Putamen (tissue), 1 donor: Measurements from ENCODE around the gene KLHL29.

Experiments used
- DNase-seq: peaks from one replicate; pipeline ENCODE4 v3.0.0-alpha.2; 2016; ENCODE audit warnings: low spot score

The KLHL29 gene

DNA sequence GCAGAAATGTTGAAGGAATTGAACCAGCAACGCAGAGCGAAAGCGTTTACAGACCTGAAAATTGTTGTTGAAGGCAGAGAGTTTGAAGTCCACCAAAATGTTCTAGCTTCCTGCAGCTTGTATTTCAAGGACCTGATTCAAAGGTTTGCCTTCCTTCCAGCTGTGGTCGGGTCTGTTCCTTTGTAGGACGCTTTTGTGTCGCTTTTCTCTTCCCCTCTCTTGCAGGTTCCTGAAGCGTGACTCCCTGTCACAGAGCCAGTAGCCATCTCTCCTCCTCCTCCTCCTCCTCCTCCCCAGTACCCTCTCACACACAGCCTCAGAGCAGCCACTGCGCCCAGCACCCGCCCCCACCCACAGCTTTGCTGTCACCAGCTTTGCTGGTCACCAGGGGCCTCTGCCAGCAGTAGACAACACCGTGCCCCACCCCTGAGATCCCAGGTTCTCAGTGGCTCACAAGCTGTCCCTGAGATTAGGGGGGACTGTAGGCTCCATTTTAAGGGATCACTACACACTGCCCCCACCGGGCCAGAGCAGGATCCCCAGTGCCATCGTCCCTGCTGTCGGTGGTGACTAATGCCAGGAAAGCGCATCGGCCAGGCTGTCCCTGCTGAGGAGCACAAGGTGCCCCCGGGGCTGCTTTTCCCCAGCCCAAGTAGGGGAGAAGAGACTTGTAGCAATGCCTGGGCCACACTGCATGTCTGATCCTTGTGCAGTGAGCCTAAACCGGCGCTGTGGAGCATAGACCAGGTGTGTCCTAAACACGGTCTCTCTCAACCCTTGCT lies 299.6 kb downstream of the KLHL29 start:
- no peak for DNase-seq

DNA sequence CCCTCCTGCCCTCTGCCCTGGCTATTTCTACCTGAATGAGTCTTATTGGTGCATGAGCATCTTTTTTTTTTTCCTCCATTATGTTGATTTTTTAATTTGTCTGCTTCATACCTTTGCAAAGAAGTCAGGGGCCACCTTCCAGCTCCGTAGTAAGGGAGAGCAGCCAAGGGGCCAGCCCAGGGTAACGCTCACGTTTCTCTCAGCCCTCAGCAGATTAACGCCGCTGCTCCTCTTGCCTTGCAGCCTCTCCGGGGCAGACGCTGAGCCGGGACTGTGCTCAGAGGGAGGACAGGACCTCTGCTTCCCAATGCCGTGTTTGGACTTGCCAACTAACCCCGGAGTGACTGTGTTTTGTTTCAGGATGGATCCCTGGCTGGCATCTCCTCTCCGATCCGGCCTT lies 300.2 kb downstream of the KLHL29 start:
- no peak for DNase-seq

DNA sequence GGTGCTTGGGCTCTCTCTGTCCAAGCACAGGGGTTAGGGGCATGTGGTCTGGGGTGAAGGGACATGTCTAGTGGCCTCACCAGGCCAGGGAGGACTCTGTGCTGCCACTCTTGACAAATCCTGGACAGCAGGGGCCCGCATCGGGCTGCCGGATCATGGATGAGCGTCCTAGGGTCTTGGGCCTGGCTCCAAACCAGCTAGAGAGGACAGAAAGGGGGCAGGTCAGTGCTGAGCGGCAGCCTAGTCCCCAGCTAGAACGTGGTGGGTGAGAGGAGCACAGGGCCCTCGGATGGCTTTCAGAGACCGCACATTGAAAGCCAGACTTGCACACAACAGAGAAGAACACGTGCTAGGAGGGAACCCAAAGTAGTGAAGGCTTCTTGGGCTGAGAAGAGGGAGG lies 300.7 kb downstream of the KLHL29 start:
- no peak for DNase-seq

DNA sequence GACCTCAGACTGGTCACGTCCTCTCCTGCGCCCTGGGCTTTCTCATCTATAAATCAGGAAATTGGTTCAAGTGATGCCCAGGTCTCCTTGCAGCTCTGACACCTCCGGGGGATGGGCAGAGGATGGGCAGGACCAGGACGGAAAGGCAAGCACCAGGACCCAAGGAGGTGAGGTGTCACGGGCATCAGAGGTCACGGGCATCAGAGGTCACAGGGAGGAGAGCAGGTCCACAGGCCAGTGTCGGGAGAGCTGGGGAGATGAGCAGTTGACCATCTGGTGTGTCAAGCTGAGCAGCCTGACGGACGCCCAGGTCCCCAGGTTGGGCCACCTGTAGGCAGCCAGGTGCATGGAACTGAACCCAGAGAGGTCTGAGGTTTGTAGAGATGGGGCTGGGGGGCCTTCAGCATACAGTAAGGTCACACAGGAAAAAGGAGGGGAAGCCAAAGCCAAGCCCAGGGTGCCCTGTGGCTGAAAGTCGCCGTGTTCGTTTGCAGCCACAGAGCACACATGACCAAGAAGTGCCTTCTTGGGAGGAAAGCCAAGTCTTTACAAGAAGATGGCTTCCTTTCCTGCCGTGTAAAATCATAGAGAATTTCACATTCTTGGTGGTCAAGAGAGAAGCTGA lies 301.5 kb downstream of the KLHL29 start:
- DNase-seq, result no peak

DNA sequence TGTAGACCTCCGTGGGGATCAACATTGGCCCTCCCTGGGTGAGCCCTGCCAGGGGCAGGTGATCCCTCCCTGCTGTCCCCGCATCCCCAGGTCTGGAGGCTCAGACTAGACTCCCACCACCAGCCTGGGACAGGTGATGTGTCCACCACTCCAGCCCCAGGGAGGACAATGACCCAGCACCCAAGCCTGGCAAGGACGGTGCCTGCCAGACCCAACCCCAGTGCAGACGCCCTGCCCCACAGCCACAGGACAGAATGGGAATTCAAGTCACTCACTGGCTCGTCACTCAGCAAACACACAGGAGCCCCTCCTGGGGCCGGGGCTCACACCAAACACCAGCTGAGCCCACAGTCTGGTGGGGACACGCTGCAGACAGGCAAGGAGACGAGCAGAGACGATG lies 302.2 kb downstream of the KLHL29 start:
- no peak for DNase-seq

DNA sequence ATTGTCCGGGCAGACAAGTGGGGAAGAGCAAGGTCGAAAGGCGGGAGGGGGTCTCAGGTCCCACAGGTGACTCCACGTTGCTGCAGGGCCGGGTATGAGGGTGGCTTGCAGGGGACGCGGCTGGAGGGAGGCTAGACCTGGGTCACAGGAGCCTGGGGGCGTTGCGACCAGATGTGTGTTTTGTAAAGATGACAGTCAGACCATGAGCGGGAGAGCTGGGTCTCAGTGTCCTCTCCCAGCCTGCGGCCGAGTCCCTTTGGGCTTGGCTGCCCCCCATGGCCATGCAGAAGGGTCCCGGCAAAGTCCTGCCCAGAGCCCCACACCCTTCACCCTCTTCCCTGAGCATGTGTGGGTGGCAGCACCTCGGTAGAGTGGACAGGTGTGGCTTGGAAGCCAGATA lies 302.7 kb downstream of the KLHL29 start:
- DNase-seq, result no peak

DNA sequence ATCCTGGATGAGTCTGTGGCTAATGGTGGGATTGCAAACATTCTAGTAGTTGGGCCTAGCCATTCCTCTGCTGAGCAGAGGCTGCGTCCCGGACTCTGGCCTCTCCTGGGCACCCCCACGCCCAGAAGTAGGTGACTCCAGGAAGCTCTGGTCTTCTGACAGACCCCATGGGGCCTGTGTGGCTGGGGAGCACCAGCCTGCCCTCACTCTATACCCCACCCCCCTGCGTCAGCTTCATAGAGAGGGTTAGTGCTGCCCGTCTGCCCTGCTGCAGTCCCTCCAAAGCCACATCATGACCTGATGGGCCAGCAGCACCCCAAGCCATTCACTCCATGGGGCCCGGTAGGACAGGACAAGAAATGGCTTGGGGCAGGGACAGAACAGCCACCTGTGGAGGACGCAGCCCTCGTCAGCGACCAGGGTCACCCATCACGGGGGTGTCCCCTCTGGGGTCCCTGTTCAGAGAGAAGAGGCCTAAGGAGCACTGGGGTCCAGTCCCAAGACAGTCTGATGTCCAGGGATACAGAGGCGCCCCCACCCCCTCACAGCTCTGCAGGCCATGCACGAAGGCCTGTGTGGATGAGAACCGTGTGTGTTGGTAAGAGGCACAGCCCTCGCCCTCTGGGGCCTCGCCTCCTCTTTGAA lies 303.6 kb downstream of the KLHL29 start:
- DNase-seq, result no peak

DNA sequence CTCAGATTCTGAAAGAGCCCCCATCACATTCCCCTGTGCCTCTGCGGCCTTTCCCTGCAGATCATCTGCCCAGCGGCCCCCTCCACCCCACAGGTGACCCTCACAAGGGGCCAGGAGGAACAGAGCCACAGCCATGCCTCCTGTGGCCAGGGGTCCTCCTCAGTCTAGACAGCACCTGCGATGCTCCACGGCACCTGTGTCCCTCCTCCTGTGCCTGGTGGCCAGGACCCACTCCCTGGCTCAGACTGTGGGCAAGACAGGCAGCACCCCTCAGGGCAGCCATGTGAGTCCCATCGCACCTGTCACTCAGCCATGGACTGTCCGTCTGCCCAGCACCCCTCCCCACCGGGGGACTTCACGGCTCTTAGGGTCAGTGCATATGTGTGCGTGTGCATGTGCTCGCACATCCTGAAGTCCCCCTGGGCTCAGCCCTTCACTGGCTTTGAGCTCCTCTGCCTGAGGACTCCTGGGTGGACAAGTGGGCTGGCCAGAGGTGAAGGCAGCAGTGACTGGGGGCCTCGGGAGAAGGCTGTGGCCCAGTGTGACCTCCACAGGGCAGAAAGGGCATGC lies 304.2 kb downstream of the KLHL29 start:
- no peak for DNase-seq

DNA sequence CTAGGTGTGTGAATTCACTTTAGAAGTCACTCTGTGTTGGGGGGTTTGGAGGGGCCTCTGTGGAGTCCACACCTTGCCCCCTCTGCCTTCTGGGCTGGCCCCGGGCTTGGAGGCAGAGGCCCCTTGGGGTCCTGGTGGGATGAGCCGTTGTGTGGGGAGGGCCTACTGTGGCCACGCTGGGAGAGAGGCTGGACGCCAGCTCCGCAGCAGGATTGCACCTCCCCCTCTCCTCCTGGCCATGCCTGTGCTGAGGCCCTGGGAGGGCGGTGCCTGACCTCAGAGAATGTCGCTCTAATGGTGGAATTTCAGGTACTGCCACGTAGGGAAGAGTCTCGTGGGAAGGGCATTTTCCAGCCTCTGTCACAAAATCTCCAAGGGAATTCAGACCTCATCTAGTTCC lies 304.9 kb downstream of the KLHL29 start:
- no peak for DNase-seq

DNA sequence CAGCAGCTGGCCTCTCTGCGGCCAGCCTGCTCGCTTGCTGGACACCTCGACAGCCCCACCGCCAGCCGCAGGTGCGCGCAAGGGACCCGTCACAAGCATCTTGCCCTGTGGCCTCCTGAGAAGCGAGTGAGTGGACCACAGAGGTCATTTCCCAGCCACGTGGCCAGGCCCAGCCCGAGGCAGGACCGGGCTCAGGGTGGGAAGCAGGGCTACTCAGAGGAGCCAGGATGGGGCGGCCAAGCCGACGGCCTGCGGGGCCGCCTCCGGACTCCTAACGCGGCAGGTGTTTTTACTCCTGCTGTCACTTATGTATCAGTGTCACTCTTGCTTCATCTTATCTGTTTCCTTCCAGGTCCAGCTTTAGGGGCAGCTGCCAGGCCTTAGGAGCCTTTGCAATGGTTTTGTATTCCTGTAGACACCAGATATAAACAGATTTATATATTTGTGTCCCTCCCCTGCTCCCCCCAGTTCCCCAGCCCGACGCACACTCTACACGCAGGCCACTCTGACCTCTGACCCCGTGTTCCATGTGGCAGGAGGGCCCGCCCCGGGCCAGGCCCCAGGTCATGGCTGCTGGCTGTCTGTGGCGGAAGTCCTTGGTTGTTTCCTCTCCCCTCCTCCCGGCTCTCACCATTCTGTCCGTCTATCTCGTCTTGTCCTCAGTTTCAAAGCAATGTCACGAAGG lies 305.6 kb downstream of the KLHL29 start:
- DNase-seq, result no peak

DNA sequence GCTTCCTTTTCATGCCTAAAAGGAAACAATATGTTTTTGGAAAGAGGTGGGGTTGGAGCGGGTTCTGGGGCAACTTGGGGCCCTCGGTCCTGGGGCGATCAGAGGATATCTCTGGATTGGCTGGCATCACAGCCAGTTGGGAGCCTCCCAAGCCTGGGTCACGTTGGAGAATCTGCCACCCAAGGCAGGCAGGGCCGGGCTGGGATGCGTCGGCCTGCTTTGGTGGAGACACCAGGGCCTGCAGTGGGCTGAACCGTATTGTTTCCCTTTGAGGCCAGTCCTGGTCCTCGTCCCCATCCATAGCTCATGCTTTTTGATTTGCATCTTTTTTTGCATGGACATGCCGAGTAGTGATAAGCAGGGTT lies 306.1 kb downstream of the KLHL29 start:
- no peak for DNase-seq

DNA sequence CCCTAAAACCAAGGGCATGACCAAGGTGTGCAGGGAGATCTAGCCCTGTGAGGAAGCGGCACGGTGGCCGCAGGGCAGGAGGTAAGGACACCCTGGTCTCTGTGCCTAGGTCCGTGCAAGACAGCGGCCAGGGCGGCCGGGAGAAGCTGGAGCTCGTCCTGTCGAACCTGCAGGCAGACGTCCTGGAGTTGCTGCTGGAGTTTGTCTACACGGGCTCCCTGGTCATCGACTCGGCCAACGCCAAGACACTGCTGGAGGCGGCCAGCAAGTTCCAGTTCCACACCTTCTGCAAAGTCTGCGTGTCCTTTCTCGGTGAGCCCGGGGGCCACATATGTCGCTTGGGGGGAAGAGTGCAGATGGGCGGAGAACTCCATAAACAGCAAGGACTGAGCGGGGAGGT lies 306.6 kb downstream of the KLHL29 start:
- DNase-seq, result no peak

DNA sequence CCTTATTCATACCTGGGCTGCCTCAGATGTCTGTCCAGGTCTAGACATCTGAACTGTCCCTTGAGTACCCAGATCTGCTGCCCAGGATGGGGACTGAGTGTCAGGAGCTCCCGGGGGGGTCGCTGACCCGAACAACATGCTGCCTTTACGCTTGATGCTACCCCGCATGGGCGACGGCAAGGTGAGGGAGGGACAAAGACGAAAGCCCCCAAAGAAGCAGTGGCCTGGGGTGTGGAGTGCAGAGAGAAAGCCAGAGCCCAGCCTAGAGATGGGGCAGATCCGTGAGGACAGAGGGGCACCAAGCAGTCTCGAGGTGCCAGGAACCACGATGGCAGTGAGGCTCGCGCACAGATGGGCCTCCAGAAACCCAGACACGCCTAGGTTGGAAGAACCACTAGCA lies 307.3 kb downstream of the KLHL29 start:
- DNase-seq, result no peak

DNA sequence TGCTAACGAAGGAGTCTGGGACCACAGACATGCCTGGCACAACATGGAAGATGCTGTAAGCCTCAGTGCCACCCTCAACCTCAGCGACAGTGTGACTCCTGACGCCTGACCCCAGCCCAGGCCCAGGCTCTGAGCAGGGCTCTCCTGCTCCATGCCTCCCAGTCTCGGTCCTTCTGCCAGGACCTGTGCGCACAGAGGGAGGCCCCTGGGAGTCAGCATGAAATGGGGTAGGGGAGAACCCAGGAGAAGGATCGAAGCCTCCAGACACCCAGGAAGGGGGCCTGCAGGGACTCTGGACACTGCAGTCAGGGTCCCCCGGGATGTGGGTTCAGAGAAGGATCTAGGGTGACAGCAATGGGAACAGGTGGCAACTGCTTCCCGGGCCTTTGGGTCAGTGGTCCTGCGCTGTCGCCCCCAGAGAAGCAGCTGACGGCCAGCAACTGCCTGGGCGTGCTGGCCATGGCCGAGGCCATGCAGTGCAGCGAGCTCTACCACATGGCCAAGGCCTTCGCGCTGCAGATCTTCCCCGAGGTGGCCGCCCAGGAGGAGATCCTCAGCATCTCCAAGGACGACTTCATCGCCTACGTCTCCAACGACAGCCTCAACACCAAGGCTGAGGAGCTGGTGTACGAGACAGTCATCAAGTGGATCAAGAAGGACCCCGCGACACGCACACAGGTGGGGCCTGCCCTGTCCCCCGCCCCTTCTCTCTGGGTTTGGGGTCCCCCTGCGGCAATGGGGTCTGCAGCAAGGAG lies 308.0 kb downstream of the KLHL29 start:
- no peak for DNase-seq

DNA sequence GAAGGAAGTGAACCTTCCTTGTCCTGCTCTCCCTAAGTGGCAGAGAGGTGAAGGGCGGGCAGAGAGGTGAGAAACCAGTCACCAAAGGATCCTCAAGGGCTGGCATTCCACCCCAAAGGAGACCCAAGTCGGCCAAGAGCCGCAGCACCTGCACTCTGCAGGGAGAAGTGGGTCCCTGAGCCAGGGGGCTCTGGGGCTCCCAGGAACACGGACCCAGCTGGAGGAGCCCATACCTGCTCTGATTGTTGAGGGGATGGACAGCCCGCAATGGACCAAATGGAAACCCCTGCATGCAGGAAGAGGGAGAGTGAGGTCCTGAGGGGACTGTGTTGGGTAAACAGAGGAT lies 308.6 kb downstream of the KLHL29 start:
- DNase-seq, result no peak

DNA sequence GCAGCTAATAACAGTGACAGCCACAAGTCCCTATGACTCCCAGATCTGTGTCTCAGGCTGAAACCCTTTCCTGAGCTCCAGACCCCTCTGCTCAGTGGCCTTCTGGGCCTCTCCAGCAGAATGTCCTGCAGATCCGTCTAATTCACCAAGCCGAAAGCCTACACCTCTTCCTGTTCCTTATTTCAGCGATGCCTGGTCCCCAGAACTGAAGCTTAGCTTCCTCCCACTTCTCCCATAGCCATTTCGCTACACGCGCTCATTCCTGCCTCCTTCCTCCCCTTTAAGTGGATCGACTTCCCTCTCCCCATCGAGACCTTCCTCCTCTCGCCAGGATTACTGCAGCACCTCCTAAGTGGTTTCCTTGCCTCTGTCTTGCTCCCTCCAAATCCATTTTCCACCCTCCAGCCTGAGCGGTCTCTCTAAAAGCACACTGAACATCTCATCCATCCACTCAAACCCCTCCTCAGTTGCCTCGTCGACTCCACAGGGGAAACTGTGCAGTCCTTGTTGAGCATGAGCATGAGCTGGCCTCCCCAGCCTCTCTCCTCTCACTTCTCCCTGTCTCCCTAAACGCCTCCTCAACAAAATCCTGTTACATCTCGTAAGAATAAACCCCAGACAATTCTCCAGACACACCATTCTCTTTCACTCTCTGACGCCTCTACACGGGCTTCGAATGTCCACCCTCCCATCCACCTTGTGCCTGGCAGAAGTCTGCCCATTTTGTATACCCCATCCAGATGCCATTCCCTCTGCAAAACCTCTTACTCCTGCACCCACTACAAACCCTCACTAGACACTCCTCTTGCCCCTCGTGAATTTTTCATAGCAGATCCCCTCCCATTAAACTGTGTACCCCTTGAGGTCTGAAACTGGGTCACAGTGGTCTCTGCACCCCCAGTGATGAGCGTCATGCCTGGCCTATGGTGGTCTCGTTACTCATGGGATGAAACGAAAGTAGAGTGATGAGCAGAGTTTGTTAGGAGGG lies 309.4 kb downstream of the KLHL29 start:
- no peak for DNase-seq

DNA sequence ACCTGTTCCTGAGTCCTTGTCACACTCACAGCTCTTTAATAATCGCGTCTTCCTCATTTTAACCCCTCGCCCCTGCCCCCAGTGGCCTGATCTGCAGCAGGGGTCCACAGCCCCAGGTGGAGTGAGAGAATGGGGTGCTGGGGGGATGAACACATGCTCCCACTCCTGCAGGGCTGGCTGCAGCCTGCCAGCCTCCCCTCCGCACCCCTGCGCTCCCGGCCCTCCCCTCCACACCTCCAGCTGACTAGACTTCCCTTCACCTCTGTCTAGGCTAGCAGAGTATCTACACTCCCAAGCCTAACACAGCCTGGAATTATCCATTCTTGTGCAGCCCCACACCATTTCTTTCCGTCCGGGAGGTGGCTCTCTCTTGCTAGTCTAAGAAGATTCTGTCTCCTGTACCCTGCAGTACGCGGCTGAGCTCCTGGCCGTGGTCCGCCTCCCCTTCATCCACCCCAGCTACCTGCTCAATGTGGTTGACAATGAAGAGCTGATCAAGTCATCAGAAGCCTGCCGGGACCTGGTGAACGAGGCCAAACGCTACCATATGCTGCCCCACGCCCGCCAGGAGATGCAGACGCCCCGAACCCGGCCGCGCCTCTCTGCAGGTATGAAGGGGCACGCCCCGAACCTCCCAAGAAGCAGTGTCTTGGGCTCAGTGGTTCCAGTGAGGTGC lies 310.4 kb downstream of the KLHL29 start:
- no peak for DNase-seq

DNA sequence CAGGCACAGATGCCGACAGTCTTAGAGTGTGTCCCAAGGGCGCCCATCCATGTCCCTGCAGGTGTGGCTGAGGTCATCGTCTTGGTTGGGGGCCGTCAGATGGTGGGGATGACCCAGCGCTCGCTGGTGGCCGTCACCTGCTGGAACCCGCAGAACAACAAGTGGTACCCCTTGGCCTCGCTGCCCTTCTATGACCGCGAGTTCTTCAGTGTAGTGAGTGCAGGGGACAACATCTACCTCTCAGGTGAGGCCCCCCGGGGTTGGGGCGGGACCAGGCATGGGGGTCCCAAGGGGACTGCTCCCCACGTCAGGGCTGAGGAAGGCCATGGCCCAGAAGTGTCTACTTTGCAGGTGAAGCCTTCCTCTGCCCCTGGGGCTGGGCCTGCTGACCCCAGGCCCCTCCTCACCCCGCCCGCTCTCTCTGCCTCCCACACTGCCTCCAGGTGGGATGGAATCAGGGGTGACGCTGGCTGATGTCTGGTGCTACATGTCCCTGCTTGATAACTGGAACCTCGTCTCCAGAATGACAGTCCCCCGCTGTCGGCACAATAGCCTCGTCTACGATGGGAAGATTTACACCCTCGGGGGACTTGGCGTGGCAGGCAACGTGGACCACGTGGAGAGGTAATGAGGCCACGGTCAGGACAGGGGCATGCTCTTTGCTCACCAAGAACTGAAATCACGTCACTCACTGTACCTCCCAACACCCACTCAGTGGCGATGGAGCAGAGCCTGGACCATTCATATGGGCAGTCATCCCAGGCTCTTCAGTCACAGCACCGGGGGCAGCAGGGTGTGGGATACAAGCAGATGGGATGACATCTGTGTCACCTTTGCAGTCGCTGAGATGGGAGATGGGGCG lies 311.1 kb downstream of the KLHL29 start:
- DNase-seq, result no peak

DNA sequence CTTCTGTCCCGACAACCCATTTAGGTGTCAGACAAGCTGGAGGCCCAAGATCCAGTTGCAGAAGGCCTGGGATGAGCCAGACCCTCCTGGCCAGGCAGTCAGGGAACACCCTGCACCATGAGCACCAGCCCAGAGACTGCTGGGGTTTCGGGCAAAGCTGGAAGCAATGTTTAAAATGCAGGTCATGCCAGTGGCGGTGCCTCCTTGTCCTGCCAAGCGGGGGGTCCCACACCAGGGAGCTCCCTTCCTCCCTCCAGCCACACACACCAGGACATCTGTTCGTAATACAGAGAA lies 311.7 kb downstream of the KLHL29 start:
- DNase-seq, result no peak
